Ecto neural progenitor cell (in vitro differentiated cells): ENCODE data around the gene CENPP.

Experiments
- DNase-seq: peaks from one replicate; pipeline ENCODE4 v3.0.0-alpha.2; 2018; ENCODE audit warnings: low spot score

CENPP gene

DNA sequence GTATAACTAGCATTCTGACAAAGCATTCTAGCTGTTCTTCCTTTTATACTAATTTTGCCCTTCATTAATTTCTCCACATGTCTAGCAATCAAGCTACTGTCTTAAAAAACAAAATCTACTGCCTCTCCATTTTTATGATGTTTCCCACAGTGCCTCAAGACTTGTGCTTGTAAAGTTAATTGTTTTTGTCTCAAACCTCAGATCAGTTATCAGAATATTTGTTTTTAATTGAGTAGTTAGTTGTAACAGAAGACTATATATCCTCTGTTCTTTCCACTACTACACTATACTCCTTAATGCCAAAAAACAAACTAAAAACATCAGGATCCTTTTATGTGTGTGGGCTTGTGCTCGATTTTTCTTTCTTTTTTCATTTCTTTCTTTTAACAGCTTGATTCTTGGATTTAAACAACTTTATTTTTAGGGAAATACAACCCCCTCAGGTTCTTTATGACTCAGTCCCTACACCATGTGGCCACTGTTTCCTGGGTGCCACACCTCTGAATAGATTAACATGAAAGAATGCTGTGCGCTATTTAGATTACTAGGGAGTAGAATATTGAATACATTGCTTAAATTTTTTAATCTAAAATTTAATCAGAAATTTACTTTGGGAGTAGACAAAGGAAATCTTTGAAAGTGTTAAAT, 155.4 kb downstream of the CENPP start:
- no peak for DNase-seq

DNA sequence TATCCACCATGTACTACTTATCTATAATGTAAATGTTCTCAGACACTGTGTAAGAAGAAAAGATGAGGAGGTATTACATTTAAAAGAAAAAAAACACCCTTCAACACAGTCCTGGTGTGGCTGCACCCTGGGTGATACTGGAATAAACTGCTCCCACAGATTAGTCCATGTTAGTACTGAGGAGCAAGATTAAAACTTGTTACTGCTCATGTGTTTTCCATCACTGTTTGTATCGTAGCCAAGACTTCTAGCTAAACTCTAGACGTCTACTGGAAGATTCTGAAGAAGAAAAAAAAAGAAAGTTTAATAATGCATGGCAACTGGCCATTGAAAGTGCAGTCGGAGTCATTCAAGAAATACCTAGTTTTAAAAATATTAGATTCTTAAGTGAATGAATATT, 156.6 kb downstream of the CENPP start, which contains the start of gene ASPN:
Gene ASPN, minus strand, starts transcription at position 178 of the 400 bp plus-strand sequence.
- DNase-seq: no peak

DNA sequence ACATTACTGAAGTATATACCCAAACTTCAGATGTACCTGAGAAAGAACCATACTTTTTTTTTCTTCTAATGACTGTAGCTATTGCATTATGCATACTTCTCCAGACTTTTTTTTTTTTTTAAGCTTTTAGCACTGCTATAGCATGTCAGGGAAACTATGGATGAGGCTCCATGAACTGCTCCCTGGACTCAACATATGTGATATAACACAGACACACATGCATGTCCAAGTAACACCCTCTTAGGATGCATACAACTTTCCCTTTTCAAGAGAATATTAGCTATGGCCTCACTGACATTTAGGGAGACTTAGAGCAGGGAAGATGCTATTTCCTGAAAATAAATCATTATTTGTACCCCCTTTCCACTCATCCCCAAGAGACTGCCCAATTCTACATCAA, 157.1 kb downstream of the CENPP start:
- DNase-seq: no peak

DNA sequence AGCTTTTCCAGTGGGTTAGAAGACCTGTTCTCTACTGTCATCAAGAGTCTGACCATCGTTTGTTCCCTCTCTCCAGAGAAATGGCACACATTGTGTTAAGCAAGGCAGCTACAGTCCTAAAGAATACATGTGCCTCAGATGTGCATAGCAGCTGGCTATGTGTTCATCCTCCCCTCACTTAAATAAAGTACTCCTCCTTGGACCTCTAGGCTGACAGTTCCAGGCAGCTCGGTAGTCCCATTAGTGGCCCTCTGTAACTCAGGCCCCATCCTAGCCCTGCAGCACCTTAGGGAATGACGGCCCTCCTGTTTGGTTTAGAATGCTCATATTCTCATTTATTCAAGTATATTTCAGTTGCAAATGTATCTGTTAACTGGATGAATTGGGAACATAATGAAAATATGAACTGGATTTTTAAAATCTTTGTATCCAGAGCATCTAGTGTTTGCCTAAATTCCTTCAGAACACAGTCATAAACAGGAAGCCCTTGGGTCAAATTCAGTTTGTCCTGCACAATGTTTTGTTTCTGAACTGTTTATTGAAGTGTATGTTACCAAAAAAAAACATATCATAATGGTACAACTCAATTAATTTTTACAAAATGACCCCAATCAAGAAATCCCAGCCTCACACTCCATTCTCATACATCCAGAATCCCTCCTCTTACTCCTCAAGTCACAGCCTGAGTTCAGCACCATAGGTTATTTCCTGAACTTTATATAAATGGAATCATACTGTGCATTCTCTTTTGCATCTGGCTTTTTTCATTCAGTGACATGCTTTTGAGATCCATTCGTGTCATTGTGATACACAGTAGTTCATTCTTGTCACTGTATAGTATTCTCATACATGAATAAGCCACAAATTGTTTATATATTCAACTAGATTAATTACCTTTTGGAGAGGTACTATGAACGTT, 158.1 kb downstream of the CENPP start:
- no peak for DNase-seq

DNA sequence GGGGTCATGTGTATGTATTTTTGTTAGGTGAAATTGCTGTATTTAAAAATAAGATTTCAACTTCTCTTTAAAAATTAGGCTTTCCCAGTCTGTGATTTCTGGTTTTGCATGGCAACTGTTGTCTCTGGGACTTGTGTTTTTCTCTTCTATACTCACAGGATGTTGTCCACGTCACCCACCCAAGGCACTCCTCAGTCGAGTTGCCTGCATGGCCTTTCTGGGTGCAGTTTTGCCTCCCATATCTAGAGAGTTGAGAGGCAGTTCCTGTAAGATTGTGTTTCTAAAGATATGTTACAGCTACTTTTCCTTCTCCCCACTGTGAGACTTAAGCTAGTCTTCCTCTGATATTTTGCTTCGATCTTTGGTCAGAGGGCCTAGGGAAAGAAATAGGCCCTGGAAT, 158.8 kb downstream of the CENPP start:
- no peak for DNase-seq

DNA sequence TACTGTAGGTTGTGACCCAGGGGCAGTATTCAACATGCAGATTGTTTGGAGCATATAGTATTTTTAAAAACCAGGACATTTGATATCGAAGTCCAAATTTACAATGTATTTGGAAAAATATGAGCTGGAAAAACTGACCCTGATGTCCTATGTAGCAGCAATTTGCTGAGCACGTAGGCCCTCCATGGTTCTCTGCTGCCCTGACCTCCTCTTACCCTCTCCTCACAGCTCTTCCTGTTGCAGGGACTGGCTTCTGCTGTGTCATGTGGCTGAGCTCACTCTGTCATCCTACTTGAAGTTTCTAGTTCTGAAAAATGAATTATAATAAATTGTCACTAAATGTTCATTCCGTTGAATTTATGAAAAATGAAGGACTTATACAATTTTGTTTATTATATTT, 160.6 kb downstream of the CENPP start:
- no peak for DNase-seq

DNA sequence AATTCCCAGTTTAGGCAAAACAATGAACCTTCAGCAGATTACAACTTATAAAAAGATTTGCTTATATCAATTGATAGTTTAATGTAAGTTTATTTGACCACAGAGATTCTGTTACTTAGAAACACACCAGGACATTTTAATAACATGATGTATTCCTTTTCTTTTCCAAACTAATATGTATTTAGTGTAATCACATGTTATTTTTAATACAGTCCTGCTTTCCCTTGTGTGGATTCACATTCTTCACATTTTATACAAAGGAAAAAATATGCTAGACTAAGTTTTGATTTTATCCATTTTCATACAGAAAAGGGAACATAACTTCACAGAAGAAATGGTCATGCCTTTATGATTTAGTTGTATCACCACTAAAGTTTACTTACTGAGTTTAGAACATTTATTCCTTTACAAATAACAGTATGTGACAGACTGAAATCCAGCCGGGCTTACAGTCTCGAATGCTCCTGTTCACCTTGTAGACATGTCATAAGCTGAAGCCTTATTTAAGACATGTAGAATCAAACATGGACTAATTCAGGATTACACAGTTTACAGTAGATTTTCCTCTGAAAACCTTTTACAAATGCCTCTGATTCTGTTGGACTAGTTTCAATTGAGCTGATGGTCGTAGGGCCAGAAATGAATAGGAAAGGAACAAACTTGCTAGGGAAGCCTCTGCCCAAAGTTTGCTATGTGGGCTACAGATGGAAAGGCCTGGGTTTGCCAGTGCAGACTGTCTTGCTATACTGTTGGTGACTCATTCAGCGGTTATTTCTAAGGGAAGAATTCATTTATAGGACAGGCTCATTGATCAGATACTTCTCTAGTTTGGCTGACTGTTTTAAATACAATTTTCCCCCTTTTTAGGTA, 163.2 kb downstream of the CENPP start:
- DNase-seq: no peak

DNA sequence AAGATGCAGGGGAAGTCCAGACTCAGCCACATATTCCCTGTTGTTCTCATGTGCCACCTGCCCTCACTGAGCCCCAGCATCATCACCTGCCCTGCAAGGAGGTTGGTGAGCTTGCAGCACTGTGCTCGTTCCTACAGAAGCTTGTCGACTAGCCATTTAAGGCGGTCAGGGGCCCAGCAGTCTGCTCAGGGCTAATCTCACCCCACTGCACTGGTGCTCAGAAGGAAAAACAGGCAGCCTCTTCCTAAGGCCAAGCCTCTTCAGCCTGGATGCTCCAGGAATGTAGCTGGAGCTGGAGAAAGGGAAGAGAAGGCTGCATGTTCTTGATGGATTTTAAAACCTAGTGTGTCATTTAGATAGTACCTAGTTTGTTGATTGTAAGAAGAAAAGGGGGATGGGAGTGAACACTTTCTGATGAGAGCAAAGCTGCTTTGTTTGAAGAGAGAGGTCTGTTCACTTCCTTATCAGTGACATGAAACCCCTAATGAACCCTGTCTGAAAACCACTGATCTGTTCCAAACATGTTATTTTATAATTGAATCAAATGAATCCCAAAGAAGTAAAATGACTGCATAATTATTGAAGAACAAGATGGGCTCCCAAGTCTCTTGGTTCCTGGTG, 167.1 kb downstream of the CENPP start:
- DNase-seq: no peak

DNA sequence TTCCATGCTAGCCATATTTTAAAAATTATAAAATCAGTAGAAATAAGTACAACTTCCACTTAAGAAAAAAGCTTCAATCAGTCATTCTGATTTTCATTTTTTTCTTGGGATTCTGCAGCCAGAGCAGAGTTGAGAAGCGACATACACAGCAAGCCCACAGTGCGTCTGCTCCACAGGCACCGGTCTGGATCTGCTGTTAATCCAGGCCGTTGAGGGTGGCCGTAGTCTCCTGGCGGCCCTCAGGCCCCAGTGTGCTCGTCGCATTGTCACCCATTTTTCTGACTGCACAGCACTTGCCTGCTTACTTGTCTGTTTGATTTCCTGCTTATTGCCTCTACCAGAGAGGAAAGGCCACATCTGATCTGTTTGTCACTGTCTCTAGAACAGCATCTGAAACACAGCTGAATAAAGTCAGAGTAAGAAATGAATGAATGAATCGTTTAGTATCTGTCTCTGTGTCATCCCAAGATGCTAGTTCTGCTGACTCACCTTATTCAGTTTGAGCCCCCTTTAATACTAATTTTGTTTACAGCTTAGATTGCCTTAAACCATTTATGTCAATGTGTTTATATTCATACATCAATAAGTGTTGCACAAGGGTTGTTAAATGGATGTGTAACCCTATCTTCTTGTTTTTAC, 168.1 kb downstream of the CENPP start:
- DNase-seq: no peak

DNA sequence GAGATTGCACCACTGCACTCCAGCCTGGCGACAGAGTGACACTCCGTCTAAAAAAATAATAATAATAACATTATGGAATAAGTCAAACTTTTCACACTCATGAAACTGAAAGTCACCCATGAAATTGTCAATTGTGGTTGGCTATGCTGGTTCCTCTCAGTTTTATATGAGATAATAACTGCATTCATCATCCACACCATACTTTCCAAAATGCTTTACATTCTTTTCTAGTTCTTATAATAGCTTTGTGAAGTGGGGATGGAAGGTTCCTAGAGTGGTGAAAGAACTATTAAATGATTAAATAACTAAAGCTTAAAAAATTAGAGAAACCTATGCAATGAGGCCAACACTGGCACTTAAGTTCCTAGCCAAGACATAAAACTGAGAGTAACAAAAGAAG, 169.1 kb downstream of the CENPP start:
- no peak for DNase-seq

DNA sequence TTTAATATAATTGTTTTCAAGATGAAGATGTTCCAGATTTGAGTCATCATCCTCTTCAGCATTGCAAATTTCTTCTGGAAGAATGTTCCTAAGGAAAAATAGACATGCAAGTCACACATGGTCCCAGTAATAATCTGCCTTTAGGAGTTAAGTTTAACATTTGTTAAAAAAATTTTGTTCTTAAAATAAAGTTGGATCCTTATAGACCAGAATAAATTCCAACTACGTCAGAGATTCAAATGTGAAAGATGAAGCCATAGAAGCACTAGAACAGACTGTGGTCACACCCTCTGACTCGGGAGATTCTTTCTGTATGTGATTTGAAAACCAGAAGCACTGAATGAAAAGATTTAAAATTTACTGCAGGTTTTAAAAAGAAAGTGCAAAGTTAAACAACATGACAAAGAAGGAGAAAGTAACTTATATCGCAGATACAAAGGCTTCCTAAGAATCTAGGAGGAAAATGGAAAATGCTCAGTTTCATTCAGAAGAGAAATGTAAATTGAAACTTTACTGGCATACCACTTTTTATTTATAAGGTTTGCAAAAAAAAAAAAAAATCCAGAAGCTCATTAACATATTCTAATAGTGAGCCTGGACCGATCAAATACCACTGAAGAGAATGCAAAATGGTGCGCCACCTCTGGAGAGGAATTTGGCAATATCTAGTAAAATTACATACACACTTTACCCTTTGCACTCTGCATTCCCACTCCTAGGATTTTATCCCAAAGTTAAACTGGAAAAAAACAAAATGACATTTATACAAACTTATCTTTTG, 170.8 kb downstream of the CENPP start:
- no peak for DNase-seq

DNA sequence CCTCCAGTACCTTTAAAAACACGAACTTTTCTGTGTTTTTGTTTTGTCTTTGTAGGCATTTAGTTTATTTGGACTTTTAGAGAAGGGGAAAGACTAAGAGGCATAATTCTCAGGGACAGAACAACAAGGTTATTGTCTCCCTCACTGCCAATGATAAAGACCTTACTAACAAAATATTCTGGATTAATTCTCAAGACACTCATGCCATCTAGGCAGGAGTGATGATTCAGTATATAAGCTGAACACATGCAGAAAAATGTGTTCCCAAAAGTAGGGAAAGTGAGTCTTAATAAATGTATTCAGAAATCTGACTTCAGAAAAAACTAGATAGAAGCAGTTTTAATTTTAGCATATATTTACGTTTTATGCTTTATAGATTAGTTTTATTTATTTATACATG, 173.9 kb downstream of the CENPP start:
- DNase-seq: no peak

DNA sequence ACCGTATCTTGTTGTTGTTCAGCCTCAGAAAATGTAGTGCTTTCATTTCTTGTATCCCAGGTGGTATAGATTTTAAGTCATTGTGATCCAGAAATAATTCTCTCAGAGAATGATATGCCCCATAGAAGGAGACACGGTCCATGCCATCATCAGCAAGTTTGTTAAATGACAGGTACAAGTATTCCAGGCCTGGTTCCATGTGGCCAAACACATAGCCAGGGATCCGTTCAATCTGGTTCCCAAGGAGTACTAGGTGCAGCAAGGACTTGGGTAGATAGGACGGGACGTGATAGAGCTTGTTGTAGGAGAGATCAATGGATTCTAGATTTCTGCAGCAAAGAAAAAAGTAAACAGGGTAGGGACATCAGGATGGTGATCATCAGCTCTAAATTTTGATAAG, 175.0 kb downstream of the CENPP start:
- no peak for DNase-seq

DNA sequence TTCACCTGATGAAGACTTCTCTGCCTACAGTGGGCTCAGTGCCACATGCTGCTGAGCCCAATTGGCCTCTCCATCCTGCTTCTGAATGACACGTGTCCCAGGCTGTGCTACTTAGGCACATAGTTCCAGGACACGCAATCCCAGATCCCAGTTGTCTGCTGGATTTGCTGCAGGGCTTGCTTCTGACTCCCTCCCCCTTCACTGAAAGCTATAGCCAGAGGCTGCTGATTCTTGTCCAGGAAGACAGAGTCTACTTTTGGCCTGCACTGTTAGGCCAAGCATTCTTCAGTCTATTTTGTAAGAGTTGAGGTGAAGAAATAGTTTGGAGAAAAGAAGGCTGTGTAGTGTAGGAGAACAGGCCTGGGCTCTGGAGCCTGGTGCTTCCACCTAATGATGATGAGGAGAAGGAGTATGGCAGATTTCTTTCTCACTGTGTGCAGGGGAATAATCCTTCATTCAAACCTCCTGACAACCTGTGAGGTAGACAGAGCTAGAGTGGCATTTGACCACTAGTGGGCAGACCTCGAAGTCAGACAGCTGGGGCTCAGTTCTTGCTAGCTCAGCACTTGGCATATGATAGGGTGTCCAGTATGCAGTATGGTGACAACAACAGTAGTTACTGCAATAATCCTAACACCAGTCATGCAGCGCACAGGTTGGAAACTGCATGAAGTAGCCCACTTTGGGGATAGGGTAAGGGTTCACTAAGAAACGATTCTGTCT, 176.1 kb downstream of the CENPP start:
- peak; percentile 55 for DNase-seq

DNA sequence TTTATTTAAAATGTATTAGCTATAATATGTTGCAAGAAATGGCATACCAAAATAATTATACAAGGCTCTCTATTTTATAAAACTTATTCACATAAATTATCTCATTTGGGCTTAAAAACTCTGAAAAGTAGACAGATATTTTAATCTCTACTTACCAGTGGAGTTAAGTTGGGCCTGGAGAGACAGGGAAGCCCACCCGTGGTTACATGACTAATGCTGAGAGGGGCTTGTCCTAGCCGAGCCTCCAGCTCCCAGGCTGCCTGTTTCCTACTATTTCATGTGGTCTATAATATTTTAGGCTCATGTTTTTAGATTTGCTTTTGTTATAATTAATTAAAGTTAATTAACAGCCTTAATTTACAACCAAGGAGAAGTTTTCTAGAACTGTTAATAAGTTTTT, 177.4 kb downstream of the CENPP start:
- DNase-seq: no peak

DNA sequence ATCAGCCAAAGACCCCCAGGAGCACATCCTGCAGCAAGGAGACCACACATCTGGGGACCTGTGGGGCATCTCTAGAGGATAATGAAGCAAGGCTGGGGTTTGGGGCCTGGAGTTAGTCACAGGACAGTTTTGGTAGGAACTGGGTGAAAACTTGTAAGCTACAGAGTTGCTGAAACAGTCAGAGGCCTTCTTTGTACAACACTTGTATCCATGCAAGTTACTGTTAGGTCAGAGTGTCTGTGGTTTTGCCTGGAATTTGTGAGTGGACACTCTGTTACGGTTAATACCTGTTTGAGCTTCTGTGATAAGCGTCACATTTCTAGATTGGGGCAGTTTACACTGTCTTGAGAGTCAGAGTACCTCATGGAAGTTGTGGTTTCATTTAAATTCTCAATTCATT, 179.1 kb downstream of the CENPP start:
- DNase-seq: no peak

DNA sequence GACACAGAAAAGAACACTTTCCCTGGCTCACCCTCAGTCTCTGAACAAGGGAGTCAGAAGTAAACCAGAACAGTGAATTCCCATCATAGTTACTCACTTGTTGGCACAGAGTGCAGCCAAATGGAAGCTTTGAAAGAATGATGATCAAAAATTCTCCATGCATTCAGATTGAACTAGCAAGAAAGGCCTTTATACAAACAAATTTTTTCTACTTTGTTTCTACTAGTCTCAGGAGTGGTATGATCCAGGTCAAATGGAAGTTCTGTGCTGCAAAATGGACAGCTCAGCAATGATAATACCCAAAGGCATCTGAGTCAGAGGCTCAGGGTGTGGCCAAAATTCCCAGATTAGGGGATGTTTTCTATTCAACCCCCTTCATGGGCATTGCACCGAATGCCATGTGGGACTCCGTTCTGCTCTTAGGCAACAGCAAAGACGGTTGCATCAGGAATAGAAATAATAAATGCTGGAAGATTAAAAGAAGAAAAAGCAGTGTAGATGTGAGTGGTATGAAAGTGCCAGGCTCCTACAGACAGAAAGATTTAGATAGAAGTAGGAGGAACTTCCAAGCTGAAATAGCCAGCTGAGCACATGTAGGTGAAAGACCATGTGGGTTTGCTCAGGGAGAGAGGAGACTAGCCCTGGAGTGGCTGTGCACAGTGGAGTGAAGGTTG, 180.6 kb downstream of the CENPP start:
- DNase-seq: no peak

DNA sequence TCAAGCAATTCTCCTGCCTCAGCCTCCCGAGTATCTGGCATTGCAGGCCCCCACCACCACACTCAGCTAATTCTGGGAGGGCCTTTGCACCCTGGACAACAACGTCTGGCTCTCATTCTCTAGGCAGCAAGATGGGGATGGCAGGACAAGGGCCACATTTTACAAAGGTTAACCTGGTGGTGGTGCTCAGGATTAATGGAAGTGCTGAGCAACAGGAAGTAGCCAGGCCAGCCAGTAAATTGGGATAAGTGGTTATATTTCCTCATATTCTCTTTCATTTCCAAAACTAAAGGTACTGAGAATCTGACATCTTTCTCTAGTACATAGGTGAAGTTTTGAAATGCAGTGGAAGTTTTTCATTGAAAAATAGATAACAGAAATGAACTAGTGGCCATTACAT, 181.3 kb downstream of the CENPP start:
- no peak for DNase-seq

DNA sequence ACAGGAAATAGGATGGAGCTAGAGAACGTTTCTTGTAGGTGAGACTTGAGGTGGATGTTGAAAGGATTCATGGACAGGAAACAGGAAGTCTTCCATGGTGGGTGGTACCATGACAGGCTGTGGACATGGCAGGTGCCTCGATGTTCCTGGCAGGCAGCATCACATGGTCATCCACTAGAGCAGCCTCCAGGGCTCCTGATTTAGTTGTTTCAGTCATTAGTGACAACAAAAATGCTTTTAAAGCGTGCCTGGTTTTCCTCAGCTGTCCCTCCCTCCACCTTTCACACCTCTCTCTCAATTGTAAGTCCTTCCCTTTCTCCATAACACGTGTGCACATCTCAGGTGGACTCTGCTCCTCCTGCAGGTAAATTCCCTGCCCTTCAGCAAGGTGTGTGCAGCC, 181.7 kb downstream of the CENPP start:
- no peak for DNase-seq
